ENCODE data around the gene CEP78. TPM values are rescaled to one million over a fixed set of nuclear protein-coding genes. Genes with fewer than 3 reads are reported as not detected.

The CEP78 gene
- total RNA-seq, 1 donor from 2014 or later, result 15.9 TPM

DNA sequence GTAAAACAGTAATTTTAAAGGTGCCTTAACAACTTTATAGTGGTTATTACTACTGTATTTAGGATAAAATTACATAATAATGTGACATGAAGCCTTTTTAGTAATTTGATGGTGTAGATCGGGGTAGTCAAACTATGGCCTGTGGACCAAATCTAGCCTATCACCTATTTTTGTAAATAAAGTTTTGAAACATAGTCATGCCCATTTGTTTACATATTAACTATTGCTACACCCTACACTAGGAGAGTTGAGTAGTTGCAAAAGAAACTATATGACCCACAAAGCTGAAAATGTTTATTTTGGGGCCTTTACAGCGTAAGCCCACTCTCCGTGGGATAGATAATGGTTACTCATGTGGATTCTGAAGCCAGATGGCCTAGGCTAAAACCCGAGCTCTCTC, 6.2 kb downstream of the CEP78 start:
- peaks cover 1% of the 10 kb centered on the region for H3K36me3 Mint-ChIP-seq (ENCODE audit: low read depth)
- no peaks in the 10 kb centered on the region for H3K9me3 Mint-ChIP-seq (ENCODE audit: low read depth)
- no peaks in the 10 kb centered on the region for H3K27me3 Mint-ChIP-seq (ENCODE audit: low read depth)
- H3K4me3 Mint-ChIP-seq (ENCODE audit: unreplicated experiment), result no peak overlapping the region
- H3K27ac Mint-ChIP-seq (ENCODE audit: unreplicated experiment), result no peak overlapping the region
- no peak for TF ChIP-seq CTCF (IDR thresholded peaks at IDR 0.05)
- DNase-seq (ENCODE audit: low spot score), result no peak
- H3K4me1 Mint-ChIP-seq (ENCODE audit: low read depth), result peaks cover 12% of the 10 kb centered on the region

DNA sequence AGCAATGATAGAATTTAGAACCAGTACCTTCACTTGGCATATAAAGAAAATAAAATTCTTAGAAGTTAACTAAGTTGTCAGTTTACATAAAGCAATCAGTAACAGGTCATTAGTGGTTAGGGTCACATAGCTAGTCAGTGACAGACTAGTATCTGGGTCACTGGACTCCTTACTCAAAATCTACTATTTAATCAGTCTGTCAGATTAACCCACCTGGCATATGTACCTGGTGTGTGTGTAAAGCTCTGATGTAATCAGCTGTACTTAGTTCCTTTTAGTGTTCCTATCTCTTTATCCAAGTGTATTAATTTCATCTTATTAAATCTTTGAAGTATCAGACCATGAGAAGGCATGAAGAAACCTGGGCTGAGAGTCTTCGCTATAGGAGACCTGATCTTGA, 7.3 kb downstream of the CEP78 start:
- H3K4me1 Mint-ChIP-seq (ENCODE audit: low read depth), result peaks cover 4% of the 10 kb centered on the region
- H3K36me3 Mint-ChIP-seq (ENCODE audit: low read depth), result peaks cover 7% of the 10 kb centered on the region
- H3K27ac Mint-ChIP-seq (ENCODE audit: unreplicated experiment), result no peak overlapping the region
- H3K27me3 Mint-ChIP-seq (ENCODE audit: low read depth), result no peaks in the 10 kb centered on the region
- no peak overlapping the region for H3K4me3 Mint-ChIP-seq (ENCODE audit: unreplicated experiment)
- no peak for DNase-seq (ENCODE audit: low spot score)
- no peak for TF ChIP-seq CTCF (IDR thresholded peaks at IDR 0.05)
- H3K9me3 Mint-ChIP-seq (ENCODE audit: low read depth), result no peaks in the 10 kb centered on the region

- no peak for DNase-seq (ENCODE audit: low spot score)
- no peaks in the 10 kb centered on the region for H3K4me1 Mint-ChIP-seq (ENCODE audit: low read depth)
- TF ChIP-seq CTCF (IDR thresholded peaks at IDR 0.05), result no peak
- peaks cover 10% of the 10 kb centered on the region for H3K36me3 Mint-ChIP-seq (ENCODE audit: low read depth)
- no peaks in the 10 kb centered on the region for H3K9me3 Mint-ChIP-seq (ENCODE audit: low read depth)
- H3K27me3 Mint-ChIP-seq (ENCODE audit: low read depth), result no peaks in the 10 kb centered on the region
- H3K27ac Mint-ChIP-seq (ENCODE audit: unreplicated experiment), result no peak overlapping the region
- no peak overlapping the region for H3K4me3 Mint-ChIP-seq (ENCODE audit: unreplicated experiment)
Measured at GRCh38 chr9:78245401-78245800, 9.5 kb downstream of the CEP78 start.

GRCh38 chr9:78248635-78249034, 12.8 kb downstream of the CEP78 start:
- Mint-ChIP-seq H3K9me3 (ENCODE audit: low read depth) (no peaks in the 10 kb centered on the region), H3K4me3 (ENCODE audit: unreplicated experiment) (no peak overlapping the region), H3K27ac (ENCODE audit: unreplicated experiment) (no peak overlapping the region), H3K36me3 (ENCODE audit: low read depth) (peaks cover 9% of the 10 kb centered on the region), H3K4me1 (ENCODE audit: low read depth) (peaks cover 5% of the 10 kb centered on the region), H3K27me3 (ENCODE audit: low read depth) (no peaks in the 10 kb centered on the region)
- no peak for DNase-seq (ENCODE audit: low spot score)
- no peak for TF ChIP-seq CTCF (IDR thresholded peaks at IDR 0.05)

DNA sequence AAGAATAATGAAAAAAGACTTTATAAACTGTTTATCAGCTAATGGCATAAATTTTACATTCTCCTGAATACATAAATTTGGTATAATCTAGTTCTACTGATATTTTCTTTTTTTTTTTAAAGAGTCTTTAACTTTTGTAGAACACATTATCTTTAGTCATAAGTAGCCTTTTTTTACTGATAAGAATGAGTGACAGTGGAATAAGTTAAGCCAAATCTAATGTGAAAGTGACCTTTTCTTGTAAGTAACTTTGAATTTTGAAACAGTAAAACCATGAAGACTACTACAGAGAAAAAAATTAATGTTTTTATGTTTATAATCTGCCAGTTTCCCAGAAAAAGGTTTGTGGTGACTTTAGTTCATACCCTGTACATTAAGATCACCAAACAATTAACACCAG, 13.7 kb downstream of the CEP78 start:
- Mint-ChIP-seq H3K4me3 (ENCODE audit: unreplicated experiment) (no peak overlapping the region), H3K36me3 (ENCODE audit: low read depth) (peaks cover 9% of the 10 kb centered on the region), H3K4me1 (ENCODE audit: low read depth) (peaks cover 5% of the 10 kb centered on the region), H3K27me3 (ENCODE audit: low read depth) (no peaks in the 10 kb centered on the region), H3K27ac (ENCODE audit: unreplicated experiment) (no peak overlapping the region), H3K9me3 (ENCODE audit: low read depth) (no peaks in the 10 kb centered on the region)
- TF ChIP-seq CTCF (IDR thresholded peaks at IDR 0.05), result no peak
- DNase-seq (ENCODE audit: low spot score), result no peak
